ENCODE measurements around the gene ACKR3.

ACKR3 gene

GRCh38 chr2:236549165-236549564 lies 20.5 kb upstream of the ACKR3 start:
- H3K27ac ChIP-seq: no peak overlapping the region
- TF ChIP-seq CTCF (conservative IDR thresholded peaks at IDR 0.05) (no peak), ZFX (IDR thresholded peaks at IDR 0.05) (no peak)

- TF ChIP-seq CTCF (conservative IDR thresholded peaks at IDR 0.05) (no peak), ZFX (IDR thresholded peaks at IDR 0.05) (no peak)
- H3K27ac ChIP-seq: no peak overlapping the region
Measured at GRCh38 chr2:236550290-236550689, 19.3 kb upstream of the ACKR3 start.

- TF ChIP-seq ZFX (IDR thresholded peaks at IDR 0.05) (no peak), CTCF (conservative IDR thresholded peaks at IDR 0.05) (no peak)
- H3K27ac ChIP-seq: no peak overlapping the region
Measured at GRCh38 chr2:236550701-236551465, 18.7 kb upstream of the ACKR3 start.

GRCh38 chr2:236551471-236552211 lies 18.0 kb upstream of the ACKR3 start:
- TF ChIP-seq ZFX (IDR thresholded peaks at IDR 0.05) (no peak), CTCF (conservative IDR thresholded peaks at IDR 0.05) (no peak)
- H3K27ac ChIP-seq: no peak overlapping the region

- TF ChIP-seq ZFX (IDR thresholded peaks at IDR 0.05) (no peak), CTCF (conservative IDR thresholded peaks at IDR 0.05) (no peak)
- H3K27ac ChIP-seq: no peak overlapping the region
Measured at GRCh38 chr2:236552212-236552542, 17.4 kb upstream of the ACKR3 start.

DNA sequence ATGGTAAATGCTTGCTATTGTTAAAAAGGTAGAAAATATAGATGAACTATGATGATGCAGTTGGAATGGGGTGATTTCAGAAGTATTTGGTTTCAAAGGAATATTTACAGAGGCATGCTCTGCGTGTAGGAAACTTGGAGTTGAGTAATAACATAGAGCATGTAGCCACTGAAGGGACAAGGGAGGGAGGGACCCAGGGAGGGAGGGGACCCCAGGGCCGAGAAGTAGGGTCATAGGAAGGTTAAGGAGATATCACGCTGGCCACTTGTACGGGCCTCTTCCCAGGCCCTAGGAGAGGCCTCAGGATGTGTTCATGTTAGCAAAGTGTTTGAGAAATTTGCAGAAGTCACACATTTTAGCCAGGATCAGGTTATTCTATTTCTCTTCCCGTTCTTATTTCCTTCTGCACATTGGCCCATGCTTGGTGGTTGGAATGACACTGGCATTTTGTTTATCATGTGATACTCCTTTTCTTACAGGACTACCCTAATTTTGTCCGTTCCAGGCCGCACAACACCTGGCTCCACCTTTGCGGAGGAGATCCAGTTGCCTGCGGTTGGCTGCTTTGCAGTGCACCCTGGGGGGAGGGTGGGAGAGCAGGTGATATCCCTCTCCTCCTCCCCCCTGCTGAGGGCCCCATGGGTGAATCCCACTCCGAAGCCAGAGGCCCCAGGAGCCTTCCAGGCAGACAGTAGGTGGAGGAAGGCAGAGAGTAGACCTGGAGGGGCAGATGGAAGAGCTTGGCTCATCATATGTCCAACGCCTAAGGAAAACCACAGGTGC lies 16.9 kb upstream of the ACKR3 start:
- TF ChIP-seq ZFX (IDR thresholded peaks at IDR 0.05) (no peak), CTCF (conservative IDR thresholded peaks at IDR 0.05) (no peak)
- no peak overlapping the region for H3K27ac ChIP-seq

DNA sequence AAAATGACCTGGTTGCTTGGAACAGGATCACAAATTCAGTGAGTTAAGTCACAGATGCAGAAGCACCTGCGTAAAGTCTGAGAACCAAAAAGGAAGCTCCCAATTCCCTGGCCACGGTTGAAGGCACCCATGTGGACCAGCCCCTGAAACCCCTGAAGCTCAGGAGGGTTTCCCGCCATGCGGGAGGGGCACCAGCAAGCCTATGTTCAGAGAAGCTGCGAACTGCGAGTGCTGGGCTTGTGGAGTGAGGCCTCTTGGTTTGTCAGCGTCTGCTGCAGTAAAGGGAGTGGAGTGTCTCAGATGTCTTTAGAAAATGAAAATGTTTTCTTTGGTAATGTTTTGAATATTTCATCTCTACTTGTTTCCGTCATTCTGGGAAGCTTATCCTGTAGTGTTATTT lies 16.1 kb upstream of the ACKR3 start:
- no peak overlapping the region for H3K27ac ChIP-seq
- TF ChIP-seq ZFX (IDR thresholded peaks at IDR 0.05) (no peak), CTCF (conservative IDR thresholded peaks at IDR 0.05) (no peak)

All from C4-2B (cell line).